Epidermal melanocyte (primary cell): ENCODE results near the gene BTBD6.
"Not testable (repeated sequence)": the region's sequence is repeated elsewhere in the genome, so short reads cannot be mapped to it uniquely, and the experiment has no call there.

Experiments used
- DNase-seq: peaks from one replicate; pipeline ENCODE4 v3.0.0; 2011; ENCODE audit warnings: low spot score; ENCODE audit not compliant: insufficient read length

BTBD6 gene

DNA sequence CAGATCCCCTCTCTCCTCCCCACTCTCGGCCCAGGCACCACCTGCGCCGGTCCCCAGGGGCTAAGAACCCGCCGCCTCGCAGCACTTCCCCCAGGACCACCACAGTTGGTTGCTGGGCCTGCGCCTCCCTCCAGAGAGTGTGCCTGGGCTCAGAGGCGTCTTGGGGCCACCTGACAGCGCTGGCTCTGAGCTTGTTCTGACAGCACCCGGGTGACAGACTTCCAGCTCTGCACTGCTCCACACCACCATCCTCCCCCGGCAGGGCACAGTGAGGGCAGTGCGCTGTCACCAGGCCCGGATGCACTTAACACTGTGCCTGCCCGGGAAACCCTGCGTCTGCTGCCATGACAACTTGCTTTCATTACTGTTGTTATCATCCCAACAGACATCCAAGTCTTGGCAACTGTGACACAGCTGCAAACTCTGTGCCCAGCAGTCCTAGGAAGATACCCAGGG is 45.8 kb downstream of the BTBD6 start:
- no peak for DNase-seq

DNA sequence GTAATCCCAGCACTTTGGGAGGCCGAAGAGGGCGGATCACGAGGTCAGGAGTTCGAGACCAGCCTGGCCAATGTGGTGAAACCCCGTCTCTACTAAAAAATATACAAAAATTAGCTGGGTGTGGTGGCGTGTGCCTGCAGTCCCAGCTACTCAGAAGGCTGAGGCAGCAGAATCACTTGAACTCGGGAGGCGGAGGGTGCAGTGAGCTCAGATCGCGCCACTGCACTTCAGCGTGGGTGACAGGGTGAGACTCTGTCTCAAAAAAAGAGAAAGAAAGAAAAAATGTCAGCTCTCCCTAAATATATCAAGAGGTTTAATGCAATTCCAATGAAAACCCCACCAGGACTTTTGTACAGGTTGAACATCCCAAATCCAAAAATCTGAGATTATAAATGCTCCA is 49.0 kb downstream of the BTBD6 start:
- DNase-seq = not testable (repeated sequence)

DNA sequence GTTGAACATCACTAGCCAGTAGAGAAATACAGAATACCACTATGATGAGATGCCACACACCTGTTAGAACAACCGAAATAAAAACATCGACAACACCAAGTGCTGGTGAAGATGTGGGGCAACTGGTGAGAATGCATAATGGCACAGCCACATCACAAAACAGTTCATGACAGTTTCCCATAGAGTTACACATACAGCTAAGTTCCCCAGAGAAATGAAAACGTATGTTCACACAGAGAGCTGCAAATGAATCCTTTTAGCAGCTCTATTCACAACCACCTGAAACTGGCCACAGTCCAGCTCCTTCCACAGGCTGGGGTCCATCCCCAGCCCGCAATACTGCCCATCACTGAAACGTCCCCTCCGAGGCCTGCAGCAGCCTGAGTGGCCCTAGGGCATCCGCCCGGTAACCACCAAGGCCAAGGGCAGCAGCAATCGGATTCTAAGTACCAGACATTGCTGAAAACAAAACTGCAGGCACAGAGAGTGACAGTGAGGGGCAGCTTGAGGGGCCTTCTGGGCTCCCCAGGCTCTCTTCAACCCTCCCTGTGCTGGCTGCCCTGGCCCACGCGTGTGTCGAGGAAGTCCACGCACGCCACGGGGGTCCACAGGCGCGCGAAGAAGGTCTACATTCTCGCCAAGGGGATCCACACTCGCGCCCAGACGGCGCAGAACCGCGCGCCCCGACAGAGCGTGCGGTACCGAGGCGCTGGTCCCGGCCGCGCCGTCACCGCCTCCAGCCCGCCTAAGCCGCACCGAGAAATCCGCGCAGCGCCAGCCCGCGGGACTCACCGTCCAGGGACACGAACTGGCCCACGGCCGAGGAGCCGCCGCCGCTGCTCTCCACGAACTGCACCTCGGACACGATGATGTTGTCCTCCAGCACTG is 51.6 kb downstream of the BTBD6 start:
- DNase-seq = no peak
